ENCODE results near the gene CRAMP1.

DNA sequence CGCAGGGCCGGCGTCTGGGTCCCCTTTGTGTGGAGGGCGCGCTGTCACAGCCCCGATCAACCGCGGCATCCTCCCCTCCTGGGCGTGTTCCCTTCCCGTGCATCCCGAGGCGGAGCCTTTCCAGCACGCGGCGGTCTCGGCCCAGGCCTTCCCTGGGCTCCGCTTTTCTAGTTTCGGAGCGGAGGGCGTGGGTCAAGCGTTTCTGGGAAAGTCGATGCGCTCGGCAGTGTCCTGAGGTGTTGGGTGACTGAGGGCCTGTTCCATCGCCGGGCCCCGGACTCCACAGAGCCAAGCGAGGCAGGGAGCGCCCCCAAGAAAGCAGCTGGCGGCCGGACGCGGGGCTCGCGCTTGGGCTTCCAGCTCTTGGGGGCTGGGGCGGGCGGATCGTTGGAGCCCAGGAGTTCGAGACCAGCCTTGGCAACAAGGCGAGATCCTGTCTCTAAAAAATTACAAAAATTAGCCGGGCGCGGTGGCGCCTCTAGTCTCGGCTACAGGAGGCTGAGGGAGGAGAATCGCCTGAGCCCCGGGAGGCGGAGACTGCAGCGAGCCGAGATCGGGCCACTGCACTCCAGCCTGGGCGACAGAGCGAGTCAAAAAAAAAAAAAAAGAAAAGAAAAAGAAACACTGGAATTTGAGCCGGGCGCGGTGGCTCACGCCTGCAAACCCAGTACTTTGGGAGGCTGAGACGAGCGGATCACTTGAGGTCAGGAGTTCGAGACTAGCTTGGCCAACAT is 1.1 kb upstream of the CRAMP1 start:
- TF ChIP-seq, protein P1, sequence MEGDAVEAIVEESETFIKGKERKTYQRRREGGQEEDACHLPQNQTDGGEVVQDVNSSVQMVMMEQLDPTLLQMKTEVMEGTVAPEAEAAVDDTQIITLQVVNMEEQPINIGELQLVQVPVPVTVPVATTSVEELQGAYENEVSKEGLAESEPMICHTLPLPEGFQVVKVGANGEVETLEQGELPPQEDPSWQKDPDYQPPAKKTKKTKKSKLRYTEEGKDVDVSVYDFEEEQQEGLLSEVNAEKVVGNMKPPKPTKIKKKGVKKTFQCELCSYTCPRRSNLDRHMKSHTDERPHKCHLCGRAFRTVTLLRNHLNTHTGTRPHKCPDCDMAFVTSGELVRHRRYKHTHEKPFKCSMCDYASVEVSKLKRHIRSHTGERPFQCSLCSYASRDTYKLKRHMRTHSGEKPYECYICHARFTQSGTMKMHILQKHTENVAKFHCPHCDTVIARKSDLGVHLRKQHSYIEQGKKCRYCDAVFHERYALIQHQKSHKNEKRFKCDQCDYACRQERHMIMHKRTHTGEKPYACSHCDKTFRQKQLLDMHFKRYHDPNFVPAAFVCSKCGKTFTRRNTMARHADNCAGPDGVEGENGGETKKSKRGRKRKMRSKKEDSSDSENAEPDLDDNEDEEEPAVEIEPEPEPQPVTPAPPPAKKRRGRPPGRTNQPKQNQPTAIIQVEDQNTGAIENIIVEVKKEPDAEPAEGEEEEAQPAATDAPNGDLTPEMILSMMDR (IDR thresholded peaks at IDR 0.05) = no peak
- TF ChIP-seq POLR2AphosphoS5 (IDR thresholded peaks at IDR 0.05) (no peak), POLR2A (IDR thresholded peaks at IDR 0.05) (no peak)

Measured in prostate gland (tissue), 2 donors.